ENCODE data around the gene ADK. TPM values are rescaled to one million over a fixed set of nuclear protein-coding genes. Genes with fewer than 3 reads are reported as not detected.

The ADK gene
- total RNA-seq, 1 donor from 2014 or later: 40.8 TPM

GRCh38 chr10:74671716-74672115 lies 520.7 kb downstream of the ADK start:
- no peak for DNase-seq (ENCODE audit: low spot score)

GRCh38 chr10:74672430-74673165 lies 521.6 kb downstream of the ADK start:
- no peak for DNase-seq (ENCODE audit: low spot score)

- no peak for DNase-seq (ENCODE audit: low spot score)
Measured at GRCh38 chr10:74674927-74675326, 523.9 kb downstream of the ADK start.

GRCh38 chr10:74675484-74675883 lies 524.5 kb downstream of the ADK start:
- no peak for DNase-seq (ENCODE audit: low spot score)

- DNase-seq (ENCODE audit: low spot score): no peak
Measured at GRCh38 chr10:74677951-74678350, 526.9 kb downstream of the ADK start.

GRCh38 chr10:74681917-74682627 lies 531.1 kb downstream of the ADK start:
- no peak for DNase-seq (ENCODE audit: low spot score)

- no peak for DNase-seq (ENCODE audit: low spot score)
Measured at GRCh38 chr10:74683067-74683466, 532.0 kb downstream of the ADK start.

- DNase-seq (ENCODE audit: low spot score): no peak
Measured at GRCh38 chr10:74683621-74684364, 532.8 kb downstream of the ADK start.

GRCh38 chr10:74684462-74684861 lies 533.4 kb downstream of the ADK start:
- no peak for DNase-seq (ENCODE audit: low spot score)

GRCh38 chr10:74685564-74685963 lies 534.5 kb downstream of the ADK start:
- DNase-seq (ENCODE audit: low spot score): no peak

GRCh38 chr10:74690393-74690792 lies 539.4 kb downstream of the ADK start:
- DNase-seq (ENCODE audit: low spot score): no peak

GRCh38 chr10:74691164-74691563 lies 540.1 kb downstream of the ADK start:
- no peak for DNase-seq (ENCODE audit: low spot score)

GRCh38 chr10:74704629-74705357 lies 553.8 kb downstream of the ADK start:
- DNase-seq (ENCODE audit: low spot score): no peak

GRCh38 chr10:74705358-74705980 lies 554.4 kb downstream of the ADK start:
- no peak for DNase-seq (ENCODE audit: low spot score)

GRCh38 chr10:74706966-74707365 lies 555.9 kb downstream of the ADK start:
- no peak for DNase-seq (ENCODE audit: low spot score)

GRCh38 chr10:74708246-74708645 lies 557.2 kb downstream of the ADK start:
- DNase-seq (ENCODE audit: low spot score): no peak

GRCh38 chr10:74718208-74718607 lies 567.2 kb downstream of the ADK start:
- DNase-seq (ENCODE audit: low spot score): no peak

- no peak for DNase-seq (ENCODE audit: low spot score)
Measured at GRCh38 chr10:74728225-74728624, 577.2 kb downstream of the ADK start.

- DNase-seq (ENCODE audit: low spot score): no peak
Measured at GRCh38 chr10:74730246-74730645, 579.2 kb downstream of the ADK start.

GRCh38 chr10:74733612-74734011 lies 582.6 kb downstream of the ADK start:
- DNase-seq (ENCODE audit: low spot score): no peak

GRCh38 chr10:74736029-74736428 lies 585.0 kb downstream of the ADK start:
- no peak for DNase-seq (ENCODE audit: low spot score)

GRCh38 chr10:74738052-74738451 lies 587.0 kb downstream of the ADK start:
- DNase-seq (ENCODE audit: low spot score): no peak

Measured in ureter (tissue), 1 donor.